ENCODE results near the gene PBX3. TPM values are rescaled to one million over a fixed set of nuclear protein-coding genes. Genes with fewer than 3 reads are reported as not detected.

The PBX3 gene
- total RNA-seq, 1 experiment from 2014 or later, result 7.7 TPM

- no peaks in the 10 kb centered on the region for H3K27me3 ChIP-seq (replicated peaks; ENCODE audit: control insufficient read depth, insufficient read depth, low read length)
- TF ChIP-seq, protein P1, sequence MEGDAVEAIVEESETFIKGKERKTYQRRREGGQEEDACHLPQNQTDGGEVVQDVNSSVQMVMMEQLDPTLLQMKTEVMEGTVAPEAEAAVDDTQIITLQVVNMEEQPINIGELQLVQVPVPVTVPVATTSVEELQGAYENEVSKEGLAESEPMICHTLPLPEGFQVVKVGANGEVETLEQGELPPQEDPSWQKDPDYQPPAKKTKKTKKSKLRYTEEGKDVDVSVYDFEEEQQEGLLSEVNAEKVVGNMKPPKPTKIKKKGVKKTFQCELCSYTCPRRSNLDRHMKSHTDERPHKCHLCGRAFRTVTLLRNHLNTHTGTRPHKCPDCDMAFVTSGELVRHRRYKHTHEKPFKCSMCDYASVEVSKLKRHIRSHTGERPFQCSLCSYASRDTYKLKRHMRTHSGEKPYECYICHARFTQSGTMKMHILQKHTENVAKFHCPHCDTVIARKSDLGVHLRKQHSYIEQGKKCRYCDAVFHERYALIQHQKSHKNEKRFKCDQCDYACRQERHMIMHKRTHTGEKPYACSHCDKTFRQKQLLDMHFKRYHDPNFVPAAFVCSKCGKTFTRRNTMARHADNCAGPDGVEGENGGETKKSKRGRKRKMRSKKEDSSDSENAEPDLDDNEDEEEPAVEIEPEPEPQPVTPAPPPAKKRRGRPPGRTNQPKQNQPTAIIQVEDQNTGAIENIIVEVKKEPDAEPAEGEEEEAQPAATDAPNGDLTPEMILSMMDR (IDR thresholded peaks at IDR 0.05; ENCODE audit: insufficient read depth in 1 of 2, low read depth in 1 of 2, low read length in 1 of 2, severe bottlenecking in 1 of 2, unreplicated experiment in 1 of 2), result no peak
- DNase-seq, result no peak
- ChIA-PET CTCF (interaction anchor here (0.6 kb wide), 1 partner anchor 84 kb away, joined by 3 read pairs; no protein-coding TSS in a partner anchor), POLR2A (no interaction called here)
- no peaks in the 10 kb centered on the region for H3K4me1 Mint-ChIP-seq (ENCODE audit: low read depth, unreplicated experiment)
- H3K27ac Mint-ChIP-seq (ENCODE audit: unreplicated experiment), result no peak overlapping the region
- H3K27me3 Mint-ChIP-seq (ENCODE audit: insufficient read depth, unreplicated experiment), result no peaks in the 10 kb centered on the region
- H3K9me3 ChIP-seq, result no peaks in the 10 kb centered on the region
- no peaks in the 10 kb centered on the region for H3K4me1 ChIP-seq
- no peak overlapping the region for H3K4me3 Mint-ChIP-seq (ENCODE audit: unreplicated experiment)
- no peaks in the 10 kb centered on the region for H3K36me3 Mint-ChIP-seq (ENCODE audit: insufficient read depth, unreplicated experiment)
- no peak overlapping the region for H3K4me3 ChIP-seq (ENCODE audit: low read depth, low read length)
- no peaks in the 10 kb centered on the region for H3K36me3 ChIP-seq (ENCODE audit: control insufficient read depth, insufficient read depth, low read length)
- intact Hi-C loops (cut with micrococcal nuclease; ENCODE audit: unreplicated experiment), result no loop called here
- no peaks in the 10 kb centered on the region for H3K9me3 Mint-ChIP-seq (ENCODE audit: unreplicated experiment)
- no TSS peak for BruUV-seq (replicated peaks)
Measured at GRCh38 chr9:125920402-125920801, 173.2 kb downstream of the PBX3 start.

DNA sequence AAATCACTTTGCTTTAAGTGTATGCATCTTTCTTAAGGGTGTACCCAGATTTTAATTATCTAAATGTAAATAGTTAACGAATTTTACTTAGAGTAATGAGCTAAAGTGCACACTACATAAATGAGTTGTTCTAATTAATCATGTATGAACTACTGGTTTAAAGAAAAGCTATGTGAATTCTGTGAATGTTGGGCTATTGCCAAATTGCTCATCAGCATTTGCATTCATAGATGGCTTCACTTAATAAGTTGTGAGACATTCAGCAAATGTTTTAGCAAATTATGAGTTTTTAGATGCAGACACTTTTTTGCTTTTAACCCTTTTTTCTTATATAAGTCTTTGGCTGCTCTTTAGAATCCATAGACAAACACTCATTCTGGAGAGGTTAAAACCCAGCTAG, 175.7 kb downstream of the PBX3 start:
- POLR2A ChIA-PET, result no interaction called here
- H3K27me3 Mint-ChIP-seq (ENCODE audit: insufficient read depth, unreplicated experiment), result no peaks in the 10 kb centered on the region
- H3K9me3 ChIP-seq, result no peaks in the 10 kb centered on the region
- no peaks in the 10 kb centered on the region for H3K9me3 Mint-ChIP-seq (ENCODE audit: unreplicated experiment)
- DNase-seq, result no peak
- no peaks in the 10 kb centered on the region for H3K4me1 Mint-ChIP-seq (ENCODE audit: low read depth, unreplicated experiment)
- H3K36me3 ChIP-seq (ENCODE audit: control insufficient read depth, insufficient read depth, low read length), result no peaks in the 10 kb centered on the region
- no peaks in the 10 kb centered on the region for H3K36me3 Mint-ChIP-seq (ENCODE audit: insufficient read depth, unreplicated experiment)
- CTCF ChIA-PET, result no interaction called here
- no peak overlapping the region for H3K4me3 ChIP-seq (ENCODE audit: low read depth, low read length)
- BruUV-seq (replicated peaks), result no TSS peak
- TF ChIP-seq, protein P1 (IDR thresholded peaks at IDR 0.05; ENCODE audit: insufficient read depth in 1 of 2, low read depth in 1 of 2, low read length in 1 of 2, severe bottlenecking in 1 of 2, unreplicated experiment in 1 of 2), result no peak
- no peaks in the 10 kb centered on the region for H3K27me3 ChIP-seq (replicated peaks; ENCODE audit: control insufficient read depth, insufficient read depth, low read length)
- intact Hi-C loops (cut with micrococcal nuclease; ENCODE audit: unreplicated experiment), result no loop called here
- H3K4me3 Mint-ChIP-seq (ENCODE audit: unreplicated experiment), result no peak overlapping the region
- no peaks in the 10 kb centered on the region for H3K4me1 ChIP-seq
- H3K27ac Mint-ChIP-seq (ENCODE audit: unreplicated experiment), result no peak overlapping the region

- ChIA-PET CTCF (no interaction called here), POLR2A (no interaction called here)
- BruUV-seq (replicated peaks), result no TSS peak
- H3K4me3 Mint-ChIP-seq (ENCODE audit: unreplicated experiment), result no peak overlapping the region
- Histone ChIP-seq H3K36me3 (ENCODE audit: control insufficient read depth, insufficient read depth, low read length) (no peaks in the 10 kb centered on the region), H3K27me3 (replicated peaks; ENCODE audit: control insufficient read depth, insufficient read depth, low read length) (no peaks in the 10 kb centered on the region), H3K9me3 (no peaks in the 10 kb centered on the region), H3K4me1 (no peaks in the 10 kb centered on the region), H3K4me3 (ENCODE audit: low read depth, low read length) (no peak overlapping the region)
- H3K36me3 Mint-ChIP-seq (ENCODE audit: insufficient read depth, unreplicated experiment), result no peaks in the 10 kb centered on the region
- no peaks in the 10 kb centered on the region for H3K9me3 Mint-ChIP-seq (ENCODE audit: unreplicated experiment)
- no peak overlapping the region for H3K27ac Mint-ChIP-seq (ENCODE audit: unreplicated experiment)
- DNase-seq, result no peak
- H3K27me3 Mint-ChIP-seq (ENCODE audit: insufficient read depth, unreplicated experiment), result no peaks in the 10 kb centered on the region
- H3K4me1 Mint-ChIP-seq (ENCODE audit: low read depth, unreplicated experiment), result no peaks in the 10 kb centered on the region
- TF ChIP-seq, protein P1 (IDR thresholded peaks at IDR 0.05; ENCODE audit: insufficient read depth in 1 of 2, low read depth in 1 of 2, low read length in 1 of 2, severe bottlenecking in 1 of 2, unreplicated experiment in 1 of 2), result no peak
- intact Hi-C loops (cut with micrococcal nuclease; ENCODE audit: unreplicated experiment), result no loop called here
Measured at GRCh38 chr9:125924351-125924750, 177.2 kb downstream of the PBX3 start.

Measured in Caco-2 (cell line).